ENCODE measurements around the gene ARL16.
A peak's percentile ranks its signal among the peaks of the same experiment; 100 is the strongest.

The ARL16 gene

DNA sequence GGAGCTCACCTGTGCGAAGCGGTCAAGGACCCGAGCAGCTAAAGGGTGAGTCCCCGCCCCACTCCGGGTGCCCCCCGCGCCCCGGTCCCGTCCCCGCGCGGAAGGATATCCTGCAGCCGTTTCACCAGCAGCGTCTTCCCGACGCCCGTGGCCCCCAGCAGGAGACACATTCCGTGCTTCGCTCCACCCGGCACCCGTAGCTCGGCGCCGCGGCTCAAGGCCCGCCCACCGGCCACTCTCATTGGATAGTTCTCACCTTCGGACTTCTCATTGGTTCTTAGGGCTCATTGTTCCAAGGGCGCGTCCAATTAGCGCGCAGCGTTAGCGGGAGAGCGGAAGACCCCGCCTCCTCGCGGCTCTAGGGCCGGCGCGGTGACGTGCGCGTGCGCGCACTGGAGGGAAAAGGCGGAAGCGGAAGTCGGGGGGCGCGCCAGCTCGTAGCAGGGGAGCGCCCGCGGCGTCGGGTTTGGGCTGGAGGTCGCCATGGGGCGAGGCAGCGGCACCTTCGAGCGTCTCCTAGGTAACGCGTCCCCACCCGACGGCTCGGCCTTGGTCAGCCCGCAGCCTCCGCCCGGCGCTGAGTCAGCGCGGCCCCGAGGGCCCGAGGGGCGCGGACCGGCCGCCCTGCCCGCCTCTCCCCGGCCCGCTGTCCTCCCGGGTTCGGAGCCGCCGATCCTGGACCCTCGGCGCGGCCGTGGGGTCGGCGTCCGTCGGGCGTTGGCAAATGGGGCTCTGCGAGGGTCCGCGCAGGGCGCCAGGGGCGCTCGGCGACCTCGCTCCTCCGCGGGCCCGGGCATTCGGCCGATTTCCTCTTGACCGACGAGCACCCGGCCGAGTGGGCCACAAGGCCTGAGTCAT, at the start of gene ARL16, which contains the start of gene HGS:
Gene ARL16, minus strand, starts transcription at position 214 of the 858 bp plus-strand sequence. Its CDS starts 44 bp downstream, at position 170.
Gene HGS, plus strand, starts transcription at position 428 of the 858 bp plus-strand sequence. Its CDS starts 56 bp downstream, at position 484.
- TF ChIP-seq, protein P1, sequence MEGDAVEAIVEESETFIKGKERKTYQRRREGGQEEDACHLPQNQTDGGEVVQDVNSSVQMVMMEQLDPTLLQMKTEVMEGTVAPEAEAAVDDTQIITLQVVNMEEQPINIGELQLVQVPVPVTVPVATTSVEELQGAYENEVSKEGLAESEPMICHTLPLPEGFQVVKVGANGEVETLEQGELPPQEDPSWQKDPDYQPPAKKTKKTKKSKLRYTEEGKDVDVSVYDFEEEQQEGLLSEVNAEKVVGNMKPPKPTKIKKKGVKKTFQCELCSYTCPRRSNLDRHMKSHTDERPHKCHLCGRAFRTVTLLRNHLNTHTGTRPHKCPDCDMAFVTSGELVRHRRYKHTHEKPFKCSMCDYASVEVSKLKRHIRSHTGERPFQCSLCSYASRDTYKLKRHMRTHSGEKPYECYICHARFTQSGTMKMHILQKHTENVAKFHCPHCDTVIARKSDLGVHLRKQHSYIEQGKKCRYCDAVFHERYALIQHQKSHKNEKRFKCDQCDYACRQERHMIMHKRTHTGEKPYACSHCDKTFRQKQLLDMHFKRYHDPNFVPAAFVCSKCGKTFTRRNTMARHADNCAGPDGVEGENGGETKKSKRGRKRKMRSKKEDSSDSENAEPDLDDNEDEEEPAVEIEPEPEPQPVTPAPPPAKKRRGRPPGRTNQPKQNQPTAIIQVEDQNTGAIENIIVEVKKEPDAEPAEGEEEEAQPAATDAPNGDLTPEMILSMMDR (IDR thresholded peaks at IDR 0.05): no peak
- no peak for TF ChIP-seq ZFX (IDR thresholded peaks at IDR 0.05; ENCODE audit: borderline replicate concordance)
- peak within 1 kb of the TSS; percentile 72 for H3K27ac ChIP-seq

- TF ChIP-seq ZFX (IDR thresholded peaks at IDR 0.05; ENCODE audit: borderline replicate concordance): no peak
- TF ChIP-seq, protein P1 (IDR thresholded peaks at IDR 0.05): no peak
- peak overlapping the region; percentile 69 for H3K27ac ChIP-seq
These were observed 43.9 kb upstream of the ARL16 start for GRCh38 chr17:81727324-81728031.

GRCh38 chr17:81726004-81726403, 42.4 kb upstream of the ARL16 start:
- H3K27ac ChIP-seq: peak overlapping the region; percentile 69
- no peak for TF ChIP-seq ZFX (IDR thresholded peaks at IDR 0.05; ENCODE audit: borderline replicate concordance)
- TF ChIP-seq, protein P1 (IDR thresholded peaks at IDR 0.05): no peak

DNA sequence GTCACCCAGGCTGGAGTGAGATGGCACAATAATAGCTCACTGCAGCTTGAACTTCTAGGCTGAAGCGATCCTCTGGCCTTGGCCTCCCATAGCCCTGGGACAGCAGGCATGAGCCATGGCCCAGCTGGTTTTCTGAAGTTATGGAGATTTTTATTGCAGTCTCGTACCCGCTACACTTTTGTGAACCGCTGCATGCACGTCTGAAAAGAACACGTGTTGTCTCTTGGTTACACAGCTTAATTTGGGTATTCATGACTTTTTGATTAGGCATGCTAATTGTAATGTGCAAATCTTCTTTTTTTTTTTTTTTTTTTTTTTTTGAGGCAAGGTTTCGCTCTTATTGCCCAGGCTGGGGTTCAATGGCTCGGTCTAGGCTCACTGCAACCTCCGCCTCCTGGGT, 41.8 kb upstream of the ARL16 start:
- TF ChIP-seq ZFX (IDR thresholded peaks at IDR 0.05; ENCODE audit: borderline replicate concordance): no peak
- TF ChIP-seq, protein P1 (IDR thresholded peaks at IDR 0.05): no peak
- H3K27ac ChIP-seq: peak overlapping the region; percentile 69

DNA sequence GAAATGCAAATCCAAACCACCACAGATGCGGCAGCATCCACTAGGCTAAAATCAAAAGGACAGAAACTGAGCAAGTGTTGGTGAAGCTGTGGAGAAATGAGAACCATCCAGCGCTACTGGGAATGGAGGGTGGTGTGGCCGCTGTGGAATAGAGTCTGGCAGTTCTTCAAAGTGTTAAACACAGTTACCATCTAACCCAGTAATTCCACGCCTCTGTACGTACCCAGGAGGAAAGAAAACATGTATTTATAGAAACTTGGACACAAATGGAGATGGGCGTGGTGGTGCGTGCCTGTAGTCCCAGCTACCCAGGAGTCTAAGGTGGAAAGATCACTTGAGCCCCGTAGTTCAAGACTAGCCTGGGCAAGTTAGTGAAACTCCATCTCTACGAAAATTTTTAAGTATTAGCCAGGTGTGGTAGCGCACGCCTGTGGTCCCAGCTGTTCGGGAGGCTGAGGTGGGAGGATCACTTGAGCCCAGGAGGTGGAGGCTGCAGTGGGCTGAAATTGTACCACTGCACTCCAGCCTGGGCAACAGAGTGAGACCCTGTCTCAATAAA, 40.1 kb upstream of the ARL16 start:
- H3K27ac ChIP-seq: peak overlapping the region; percentile 92

DNA sequence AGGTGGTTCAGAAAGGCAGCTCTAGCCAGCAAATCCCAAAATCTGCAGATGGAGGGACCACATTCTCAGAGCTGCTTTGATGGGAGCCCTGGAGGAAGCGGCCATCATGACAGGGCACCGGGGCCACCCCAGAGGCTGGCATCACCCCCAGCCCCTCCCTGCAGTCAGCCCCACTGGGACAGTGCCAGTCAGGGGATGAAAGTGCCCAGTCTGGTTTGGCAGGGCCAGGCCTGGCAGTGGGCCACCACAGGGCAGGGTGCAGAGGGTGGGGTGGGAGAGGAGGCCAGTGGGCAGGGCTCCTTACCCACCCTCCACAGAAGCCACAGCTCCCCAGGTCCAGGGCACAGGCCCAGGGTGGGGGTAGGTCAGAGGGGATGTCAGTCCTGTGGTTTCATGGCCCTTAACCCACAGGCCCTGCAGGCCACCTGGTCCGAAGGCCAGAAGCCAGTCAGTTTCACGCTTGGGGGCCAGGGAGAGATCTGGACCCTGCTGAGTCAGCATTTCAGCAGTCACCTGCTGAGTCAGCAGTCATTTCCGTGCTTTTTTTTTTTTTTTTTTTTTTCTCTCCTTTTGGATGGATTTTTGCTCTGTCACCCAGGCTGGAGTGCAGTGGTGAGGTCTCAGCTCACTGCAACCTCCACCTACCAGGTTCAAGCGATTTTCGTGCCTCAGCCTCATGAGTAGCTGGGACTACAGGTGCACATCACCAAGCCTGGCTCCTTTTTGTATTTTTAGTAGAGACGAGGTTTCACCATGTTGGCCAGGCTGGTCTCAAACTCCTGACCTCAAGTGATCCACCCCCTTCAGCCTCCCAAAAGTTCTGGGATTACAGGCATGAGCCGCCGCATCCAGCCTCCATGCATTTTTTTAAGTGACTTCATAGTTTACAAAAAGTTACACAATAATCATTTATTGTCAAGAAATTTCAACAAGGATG, 38.9 kb upstream of the ARL16 start:
- H3K27ac ChIP-seq: peak overlapping the region; percentile 92
- no peak for TF ChIP-seq ZFX (IDR thresholded peaks at IDR 0.05; ENCODE audit: borderline replicate concordance)
- TF ChIP-seq, protein P1 (IDR thresholded peaks at IDR 0.05): no peak

More for the DNA sequence above, 40.1 kb upstream of the ARL16 start:
- TF ChIP-seq, protein P1 (IDR thresholded peaks at IDR 0.05): no peak
- TF ChIP-seq ZFX (IDR thresholded peaks at IDR 0.05; ENCODE audit: borderline replicate concordance): no peak

All from 22Rv1 (cell line).